GM23248 (cell line): ENCODE data around the gene SMTNL1. TPM values are rescaled to one million over a fixed set of nuclear protein-coding genes. Genes with fewer than 3 reads are reported as not detected.

ENCODE experiments used
- DNase-seq: peaks from one replicate; pipeline ENCODE4 v3.0.0-alpha.2; 2015
- H2AFZ ChIP-seq: fragments of 200-600 bp; sonication (generic); 2 replicates; pipeline ENCODE4 v1.6.1; 2016; ENCODE audit warnings: antibody characterized with exemption
- H3F3A ChIP-seq: fragments of 200-600 bp; sonication (generic); 2 replicates; pipeline ENCODE4 v1.6.1; 2016; ENCODE audit warnings: mild to moderate bottlenecking, antibody characterized with exemption, mixed run types; ENCODE audit not compliant: insufficient read depth
- H3K27ac ChIP-seq: fragments of 200-600 bp; sonication (generic); 2 replicates; pipeline ENCODE4 v1.5.1; 2016; ENCODE audit warnings: mild to moderate bottlenecking
- H3K27me3 ChIP-seq: fragments of 200-600 bp; sonication (generic); replicated peaks from 2 replicates; pipeline ENCODE4 v1.6.1; 2016; ENCODE audit warnings: mild to moderate bottlenecking; ENCODE audit not compliant: insufficient read depth
- H3K36me3 ChIP-seq: fragments of 200-600 bp; sonication (generic); 2 replicates; pipeline ENCODE4 v1.6.1; 2016; ENCODE audit warnings: low read depth, mild to moderate bottlenecking
- H3K4me1 ChIP-seq: fragments of 200-600 bp; sonication (generic); 2 replicates; pipeline ENCODE4 v1.6.1; 2016; ENCODE audit warnings: mild to moderate bottlenecking; ENCODE audit not compliant: insufficient read depth
- H3K4me2 ChIP-seq: fragments of 200-600 bp; sonication (generic); one replicate; pipeline ENCODE4 v1.6.1; 2016; ENCODE audit warnings: mild to moderate bottlenecking; ENCODE audit not compliant: unreplicated experiment
- H3K4me3 ChIP-seq: fragments of 200-600 bp; sonication (generic); 2 replicates; pipeline ENCODE4 v1.5.1; 2016; ENCODE audit warnings: mild to moderate bottlenecking
- H3K79me2 ChIP-seq: fragments of 200-600 bp; sonication (generic); 2 replicates; pipeline ENCODE4 v1.6.1; 2016; ENCODE audit warnings: mild to moderate bottlenecking; ENCODE audit not compliant: insufficient read depth
- H3K9ac ChIP-seq: fragments of 200-600 bp; sonication (generic); 2 replicates; pipeline ENCODE4 v1.6.1; 2016; ENCODE audit warnings: mild to moderate bottlenecking
- H3K9me2 ChIP-seq: fragments of 200-600 bp; sonication (generic); 2 replicates; pipeline ENCODE4 v1.6.1; 2016; ENCODE audit warnings: mixed run types, mild to moderate bottlenecking, moderate library complexity; ENCODE audit not compliant: insufficient read depth
- H3K9me3 ChIP-seq: fragments of 200-600 bp; sonication (generic); one replicate; pipeline ENCODE4 v1.6.1; 2017; ENCODE audit warnings: low read depth
- H4K20me1 ChIP-seq: fragments of 200-600 bp; sonication (generic); 2 replicates; pipeline ENCODE4 v1.6.0; 2016; ENCODE audit not compliant: insufficient read depth
- EZH2 ChIP-seq: fragments of 200-600 bp; sonication (generic); IDR thresholded peaks from 2 replicates; pipeline ENCODE4 v1.6.1; 2018; ENCODE audit warnings: antibody characterized with exemption, mild to moderate bottlenecking; ENCODE audit not compliant: insufficient read depth, poor library complexity, severe bottlenecking
- EZH2phosphoT487 ChIP-seq: fragments of 200-600 bp; sonication (generic); IDR thresholded peaks from 2 replicates; pipeline ENCODE4 v1.6.1; 2018; ENCODE audit warnings: antibody characterized with exemption, moderate library complexity, mild to moderate bottlenecking, low read depth; ENCODE audit not compliant: insufficient read depth
- WGBS, 2 experiments: methylation state at CpG; one replicate each; pipeline ENCODE4 v1.1.6; 2015 to 2017; ENCODE audit warnings: low lambda C conversion rate in 2 of 2, low coverage in 1 of 2; ENCODE audit errors: missing lambda C conversion rate in 2 of 2; 5-methylcytosine and 5-hydroxymethylcytosine counted together
- in situ Hi-C: fragments of 300-500 bp; cut with MboI; formaldehyde crosslinking; loops from 2 replicates; pipeline ENCODE4 v1.15.0; 2020
- polyA plus RNA-seq: library from polyadenylated mRNA; unstranded; fragments of >200 nt; fragmentation: Nextera tagmentation; extraction: Ambion mirVana; gene quantifications from 2 replicates; pipeline ENCODE4 v1.2.1, GENCODE V29; 2016
- total RNA-seq: library from RNA; depleted of rRNA; stranded (reverse); fragments of >200 nt; shearing (Covaris generic); gene quantifications from 2 replicates; pipeline ENCODE4 v1.2.3, GENCODE V29; 2014

Gene SMTNL1
- total and polyA plus RNA-seq, 2 experiments from 2014 or later = not detected

DNA sequence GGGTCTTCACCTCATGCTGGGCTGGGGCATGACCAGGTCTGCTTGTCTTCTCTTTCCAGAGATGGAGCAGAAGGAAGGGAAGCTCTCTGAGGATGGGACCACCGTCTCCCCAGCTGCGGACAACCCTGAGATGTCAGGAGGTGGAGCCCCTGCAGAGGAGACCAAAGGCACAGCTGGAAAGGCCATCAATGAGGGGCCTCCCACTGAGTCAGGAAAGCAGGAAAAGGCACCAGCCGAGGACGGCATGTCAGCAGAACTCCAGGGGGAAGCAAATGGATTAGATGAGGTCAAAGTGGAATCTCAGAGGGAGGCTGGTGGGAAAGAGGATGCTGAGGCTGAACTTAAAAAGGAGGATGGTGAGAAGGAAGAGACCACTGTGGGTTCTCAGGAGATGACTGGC is 5.2 kb downstream of the SMTNL1 start:
- H2AFZ ChIP-seq = no peak overlapping the region
- no peaks in the 10 kb centered on the region for H3K36me3 ChIP-seq
- H4K20me1 ChIP-seq = no peaks in the 10 kb centered on the region
- in situ Hi-C loops = no loop called here
- DNase-seq = no peak
- H3K27ac ChIP-seq = no peak overlapping the region
- no peaks in the 10 kb centered on the region for H3K9me2 ChIP-seq
- H3K4me3 ChIP-seq = no peak overlapping the region
- H3K4me2 ChIP-seq = no peak overlapping the region
- no peaks in the 10 kb centered on the region for H3F3A ChIP-seq
- H3K79me2 ChIP-seq = no peaks in the 10 kb centered on the region
- no peaks in the 10 kb centered on the region for H3K27me3 ChIP-seq
- 30 to 32% methylated on average over 4 of the region's 4 CpGs for WGBS, 2 experiments
- no peaks in the 10 kb centered on the region for H3K4me1 ChIP-seq
- no peak overlapping the region for H3K9ac ChIP-seq
- TF ChIP-seq EZH2 (no peak), EZH2phosphoT487 (no peak)
- no peaks in the 10 kb centered on the region for H3K9me3 ChIP-seq

DNA sequence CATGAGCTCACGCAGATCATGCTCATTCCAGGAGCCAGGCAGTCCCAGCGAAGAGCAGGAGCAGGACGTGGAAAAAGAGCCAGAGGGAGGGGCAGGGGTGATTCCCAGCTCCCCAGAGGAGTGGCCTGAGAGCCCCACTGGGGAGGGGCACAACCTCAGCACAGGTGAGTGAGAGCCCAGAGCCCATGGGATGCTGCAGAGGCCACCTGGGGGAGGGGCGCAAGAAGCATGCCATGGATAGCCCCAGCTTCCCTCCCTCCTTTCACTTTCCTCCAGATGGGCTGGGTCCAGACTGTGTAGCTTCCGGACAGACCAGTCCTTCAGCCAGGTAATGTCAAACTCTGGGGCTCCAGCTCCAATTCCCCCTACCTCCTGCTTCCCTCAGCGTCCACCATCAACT is 6.2 kb downstream of the SMTNL1 start:
- Histone ChIP-seq H3K27ac (no peak overlapping the region), H3K36me3 (no peaks in the 10 kb centered on the region), H2AFZ (no peak overlapping the region), H3F3A (no peaks in the 10 kb centered on the region), H3K4me3 (no peak overlapping the region), H3K9me3 (no peaks in the 10 kb centered on the region), H3K4me2 (no peak overlapping the region), H3K79me2 (no peaks in the 10 kb centered on the region), H3K9me2 (no peaks in the 10 kb centered on the region), H3K4me1 (no peaks in the 10 kb centered on the region), H3K27me3 (no peaks in the 10 kb centered on the region), H4K20me1 (no peaks in the 10 kb centered on the region), H3K9ac (no peak overlapping the region)
- in situ Hi-C loops = no loop called here
- DNase-seq = no peak
- WGBS, 2 experiments = 48 to 49% methylated on average over 6 of the region's 6 CpGs
- TF ChIP-seq EZH2 (no peak), EZH2phosphoT487 (no peak)

DNA sequence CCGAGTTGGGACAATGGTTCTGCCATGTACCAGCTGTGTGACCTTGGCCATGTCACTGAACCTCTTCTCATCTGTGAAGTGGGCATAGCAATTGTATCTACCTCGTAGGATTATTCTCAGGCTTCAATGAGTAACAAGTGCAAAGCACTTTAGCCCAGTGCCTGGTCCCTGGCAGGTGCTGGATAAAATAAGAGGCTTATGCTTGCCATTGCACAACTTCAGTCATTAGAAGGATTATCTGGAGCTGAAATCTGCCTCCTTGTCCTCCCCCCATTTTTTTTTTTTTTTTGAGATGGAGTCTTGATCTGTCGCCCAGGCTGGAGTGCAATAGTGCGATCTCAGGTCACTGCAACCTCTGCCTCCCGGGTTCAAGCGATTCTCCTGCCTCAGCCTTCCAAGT is 7.2 kb downstream of the SMTNL1 start:
- no peaks in the 10 kb centered on the region for H4K20me1 ChIP-seq
- WGBS, 2 experiments = 70 to 90% methylated on average over 5 to 6 of the region's 6 CpGs
- H3K79me2 ChIP-seq = no peaks in the 10 kb centered on the region
- no peaks in the 10 kb centered on the region for H3K9me2 ChIP-seq
- no peaks in the 10 kb centered on the region for H3K27me3 ChIP-seq
- H3K9me3 ChIP-seq = no peaks in the 10 kb centered on the region
- in situ Hi-C loops = no loop called here
- no peaks in the 10 kb centered on the region for H3K4me1 ChIP-seq
- H3K27ac ChIP-seq = no peak overlapping the region
- H2AFZ ChIP-seq = no peak overlapping the region
- TF ChIP-seq EZH2phosphoT487 (no peak), EZH2 (no peak)
- no peak overlapping the region for H3K4me3 ChIP-seq
- DNase-seq = no peak
- H3K9ac ChIP-seq = no peak overlapping the region
- no peaks in the 10 kb centered on the region for H3F3A ChIP-seq
- no peak overlapping the region for H3K4me2 ChIP-seq
- H3K36me3 ChIP-seq = no peaks in the 10 kb centered on the region

DNA sequence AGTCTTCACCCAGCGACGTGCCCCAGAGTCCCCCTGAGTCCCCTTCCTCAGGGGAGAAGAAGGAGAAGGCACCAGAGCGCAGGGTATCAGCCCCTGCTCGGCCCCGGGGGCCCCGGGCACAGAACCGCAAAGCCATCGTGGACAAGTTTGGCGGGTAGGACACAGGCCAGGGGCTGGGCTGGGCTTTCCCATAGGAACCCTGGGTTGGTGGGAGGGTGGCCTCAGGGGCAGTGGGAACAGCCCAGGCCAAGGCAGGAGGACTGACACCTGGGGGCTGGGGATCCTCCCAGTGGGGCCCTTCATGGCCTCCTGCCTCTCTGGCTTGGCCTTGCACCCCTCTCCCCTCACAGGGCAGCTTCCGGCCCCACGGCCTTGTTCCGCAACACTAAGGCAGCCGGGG is 8.5 kb downstream of the SMTNL1 start:
- Histone ChIP-seq H3K4me1 (no peaks in the 10 kb centered on the region), H3K4me3 (no peak overlapping the region), H3K36me3 (no peaks in the 10 kb centered on the region; the same call in 1 of the 2 replicates), H3K9me3 (no peaks in the 10 kb centered on the region), H4K20me1 (no peaks in the 10 kb centered on the region), H3K27ac (no peak overlapping the region), H3F3A (no peaks in the 10 kb centered on the region), H3K4me2 (no peak overlapping the region), H3K9ac (no peak overlapping the region), H3K79me2 (no peaks in the 10 kb centered on the region), H3K27me3 (no peaks in the 10 kb centered on the region), H3K9me2 (no peaks in the 10 kb centered on the region), H2AFZ (no peak overlapping the region)
- WGBS, 2 experiments = 78 to 87% methylated on average over 12 to 13 of the region's 13 CpGs
- no peak for TF ChIP-seq EZH2phosphoT487
- TF ChIP-seq EZH2 = no peak
- DNase-seq = no peak
- in situ Hi-C loops = no loop called here

GRCh38 chr11:57546451-57546850 is 9.1 kb downstream of the SMTNL1 start:
- H3K36me3 ChIP-seq = peaks cover under 1% of the 10 kb centered on the region; the same call in 1 of the 2 replicates
- no peaks in the 10 kb centered on the region for H4K20me1 ChIP-seq

More at GRCh38 chr11:57546451-57546850, 9.1 kb downstream of the SMTNL1 start:
- H3K4me3 ChIP-seq = no peak overlapping the region
- H3K9me2 ChIP-seq = no peaks in the 10 kb centered on the region
- no peaks in the 10 kb centered on the region for H3F3A ChIP-seq
- H3K9me3 ChIP-seq = no peaks in the 10 kb centered on the region
- H3K79me2 ChIP-seq = no peaks in the 10 kb centered on the region
- H3K4me1 ChIP-seq = no peaks in the 10 kb centered on the region
- in situ Hi-C loops = no loop called here
- H3K27ac ChIP-seq = no peak overlapping the region
- H2AFZ ChIP-seq = no peak overlapping the region
- WGBS, 2 experiments = 96 to 100% methylated on average over 7 of the region's 7 CpGs
- DNase-seq = no peak
- no peak overlapping the region for H3K4me2 ChIP-seq
- H3K27me3 ChIP-seq = no peaks in the 10 kb centered on the region
- H3K9ac ChIP-seq = no peak overlapping the region
- TF ChIP-seq EZH2 = no peak
- no peak for TF ChIP-seq EZH2phosphoT487
